8988T (cell line): ENCODE data around the gene RPL38.

Experiments
- DNase-seq: peaks from one replicate; pipeline ENCODE4 v3.0.0; 2011

RPL38 gene

GRCh38 chr17:74230896-74231295 is 27.4 kb downstream of the RPL38 start:
- DNase-seq, result no peak

GRCh38 chr17:74231928-74232907 is 28.7 kb downstream of the RPL38 start:
- DNase-seq, result no peak

- no peak for DNase-seq
These were observed 30.5 kb downstream of the RPL38 start for GRCh38 chr17:74233937-74234336.

- no peak for DNase-seq
These were observed 31.0 kb downstream of the RPL38 start for GRCh38 chr17:74234486-74234885.

DNA sequence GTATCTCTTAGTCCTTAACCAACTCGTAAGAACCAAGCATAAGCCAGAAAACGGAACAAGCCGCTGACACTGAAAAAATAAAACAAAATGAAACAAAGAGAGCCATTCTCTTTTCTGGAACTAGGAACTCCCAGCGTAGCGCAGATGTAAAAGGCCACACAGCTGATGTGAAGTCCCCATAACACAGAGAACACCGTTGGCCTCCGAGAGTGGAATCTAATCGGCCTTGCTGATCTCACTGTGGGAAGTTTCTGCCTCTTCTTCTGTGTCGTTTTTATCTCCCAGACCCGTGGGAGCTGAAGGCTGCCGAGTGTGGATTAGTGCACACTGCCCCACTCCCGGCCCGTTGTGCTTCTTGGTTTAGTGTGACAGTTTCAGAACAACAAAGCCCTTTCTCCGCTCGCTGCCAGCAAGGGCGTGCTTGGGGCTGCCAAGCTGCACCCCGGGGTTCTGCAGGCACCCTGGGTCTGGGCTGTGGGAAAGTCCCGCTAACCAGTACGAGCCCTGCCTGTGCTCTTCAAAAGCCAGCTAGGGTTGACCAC is 31.6 kb downstream of the RPL38 start:
- DNase-seq, result no peak

- DNase-seq, result no peak
These were observed 32.5 kb downstream of the RPL38 start for GRCh38 chr17:74235911-74236371.

GRCh38 chr17:74237321-74237720 is 33.8 kb downstream of the RPL38 start:
- no peak for DNase-seq

DNA sequence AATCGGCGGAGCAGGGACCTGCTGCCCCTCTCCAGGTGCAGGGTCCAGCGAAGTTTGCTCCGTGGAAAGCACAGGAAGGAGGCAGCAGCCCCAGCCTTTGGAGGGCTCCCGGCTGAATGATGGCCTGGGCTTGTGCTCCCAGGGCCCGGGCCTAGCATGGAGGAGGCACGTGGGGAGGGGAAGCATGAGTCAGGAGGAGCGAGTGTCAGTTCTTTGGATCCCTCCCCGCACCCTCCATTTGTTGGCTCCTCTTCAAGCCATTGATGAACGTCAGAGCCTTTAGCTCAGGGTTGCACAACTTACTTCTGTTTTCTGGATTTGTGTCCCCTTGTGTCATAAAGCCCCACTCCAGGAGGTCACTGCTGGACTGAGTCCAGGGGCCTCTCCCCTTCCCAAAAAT is 35.7 kb downstream of the RPL38 start:
- DNase-seq, result no peak

- no peak for DNase-seq
These were observed 37.2 kb downstream of the RPL38 start for GRCh38 chr17:74240618-74241205.

DNA sequence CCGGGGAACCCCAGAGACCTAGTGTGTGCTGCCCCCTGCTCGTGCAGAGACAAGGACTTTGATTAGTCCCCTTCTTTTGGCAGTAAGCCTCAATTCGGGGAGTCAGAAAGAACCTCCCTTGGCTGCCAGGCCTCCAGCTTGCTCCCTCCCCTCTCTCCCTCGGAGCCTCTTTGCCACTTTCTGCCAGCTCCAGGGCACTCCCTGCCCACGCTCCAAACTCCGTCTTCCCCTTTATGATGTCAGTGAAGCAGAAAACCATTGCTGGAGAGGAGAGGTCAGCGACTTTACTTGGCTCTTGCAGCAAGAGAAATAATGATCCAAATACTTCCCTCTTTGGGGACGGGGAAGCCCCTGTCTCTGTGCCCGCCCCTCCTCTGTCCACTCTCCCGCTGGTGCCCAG is 38.0 kb downstream of the RPL38 start:
- DNase-seq, result no peak

- no peak for DNase-seq
These were observed 38.4 kb downstream of the RPL38 start for GRCh38 chr17:74241847-74242246.

DNA sequence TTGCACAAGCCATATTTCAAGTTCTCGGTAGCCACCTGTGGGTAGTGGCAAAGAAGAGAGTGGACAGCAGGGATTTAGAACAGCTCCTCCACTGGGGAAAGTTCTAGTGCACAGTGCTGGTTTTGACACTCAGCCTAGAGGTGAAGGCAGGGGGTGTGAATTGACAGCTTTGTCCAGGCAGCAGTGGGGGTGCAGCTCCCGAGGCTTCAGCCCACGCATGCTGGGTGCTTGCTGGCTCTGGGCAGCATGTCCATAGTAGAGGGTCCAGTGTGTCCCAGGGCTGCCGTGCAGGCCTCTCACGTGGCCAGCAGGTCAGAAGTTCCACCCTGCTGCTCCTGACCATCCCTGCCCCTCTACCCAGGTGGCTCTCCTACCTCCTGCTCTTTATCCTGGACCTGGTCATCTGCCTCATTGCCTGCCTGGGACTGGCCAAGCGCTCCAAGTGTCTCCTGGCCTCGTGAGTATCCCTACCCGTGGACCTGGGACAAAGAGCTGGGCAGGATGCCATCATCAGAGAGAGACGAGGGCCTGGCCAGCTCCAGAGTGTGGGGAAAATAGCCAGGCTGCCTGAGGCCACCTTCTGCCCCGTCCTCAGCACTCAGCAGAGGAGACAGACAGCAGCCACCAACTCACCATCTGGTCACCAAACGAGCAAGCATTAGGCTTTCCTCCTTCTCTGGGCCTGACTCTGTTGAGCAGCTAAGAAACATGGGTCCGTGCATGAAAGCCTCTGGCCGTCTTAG is 39.7 kb downstream of the RPL38 start:
- no peak for DNase-seq

GRCh38 chr17:74244128-74244527 is 40.6 kb downstream of the RPL38 start:
- no peak for DNase-seq

GRCh38 chr17:74244548-74244947 is 41.1 kb downstream of the RPL38 start:
- no peak for DNase-seq

GRCh38 chr17:74245145-74245831 is 41.8 kb downstream of the RPL38 start:
- no peak for DNase-seq

GRCh38 chr17:74245871-74246270 is 42.4 kb downstream of the RPL38 start:
- DNase-seq, result no peak

DNA sequence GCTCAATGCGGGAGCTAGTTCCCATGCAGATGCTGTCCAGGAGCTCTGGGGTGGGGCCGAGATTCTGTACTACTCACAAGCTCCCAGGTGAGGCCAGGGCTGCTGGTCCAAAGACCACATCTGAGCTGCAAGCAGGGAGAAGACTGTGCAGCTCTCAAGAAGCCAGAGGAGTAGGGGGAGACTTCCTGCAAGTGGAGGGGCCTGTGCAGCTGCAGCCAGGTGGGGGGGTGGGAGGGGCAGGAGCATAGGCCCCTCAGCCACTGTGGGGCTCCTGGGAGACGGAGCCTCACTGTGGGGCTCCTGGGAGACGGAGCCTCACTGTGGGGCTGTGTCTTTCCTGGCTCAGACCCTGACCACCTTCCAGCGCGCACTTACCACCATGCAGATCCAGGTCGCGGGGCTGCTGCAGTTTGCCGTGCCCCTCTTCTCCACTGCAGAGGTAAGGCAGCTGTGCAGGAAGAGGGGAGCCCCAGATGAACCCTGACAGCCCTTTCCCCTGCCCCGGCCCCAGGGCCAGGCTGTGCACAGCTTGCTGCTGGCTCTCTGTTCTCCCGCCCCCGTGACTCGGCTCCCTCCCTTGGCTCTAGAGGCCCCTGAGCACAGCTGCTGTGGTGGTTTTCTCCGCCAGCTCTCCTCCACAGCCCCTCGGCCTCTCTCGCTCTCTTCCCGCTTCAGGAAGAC is 46.3 kb downstream of the RPL38 start:
- no peak for DNase-seq

DNA sequence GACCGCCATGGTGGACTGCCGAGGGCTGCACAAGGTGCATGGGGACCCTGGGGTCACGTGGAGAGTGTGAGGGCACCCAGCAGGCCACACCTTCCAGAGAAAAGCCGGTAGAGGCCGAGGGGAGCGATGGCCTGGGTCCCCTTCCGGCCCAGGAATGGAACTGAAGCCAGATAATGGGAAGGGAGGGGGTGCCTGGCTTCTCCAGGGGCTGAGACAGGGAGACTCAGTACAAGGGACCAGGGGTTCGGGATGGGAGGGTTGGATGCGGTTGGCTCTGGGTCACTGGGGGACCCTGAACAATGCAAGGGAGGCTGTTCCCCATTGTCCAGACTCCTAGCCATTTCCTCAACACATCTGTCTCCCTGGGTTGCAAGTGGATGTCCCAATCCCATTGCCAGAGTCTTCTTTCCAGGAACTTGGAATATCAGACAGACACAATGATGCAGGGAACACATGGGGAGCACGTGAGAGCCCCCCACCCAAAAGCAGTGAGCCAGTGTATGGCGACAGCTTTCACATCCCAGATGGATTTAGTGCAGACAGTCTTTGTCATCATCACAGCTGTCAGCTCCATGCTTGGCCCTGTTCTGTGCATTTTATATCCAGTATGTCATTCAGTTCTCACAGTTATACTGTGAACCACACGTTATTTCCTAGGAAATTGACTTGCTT is 47.0 kb downstream of the RPL38 start:
- no peak for DNase-seq

GRCh38 chr17:74251051-74251450 is 47.6 kb downstream of the RPL38 start:
- DNase-seq, result no peak

- no peak for DNase-seq
These were observed 48.1 kb downstream of the RPL38 start for GRCh38 chr17:74251569-74251968.

GRCh38 chr17:74252211-74252610 is 48.7 kb downstream of the RPL38 start:
- DNase-seq, result no peak
